ENCODE measurements around the gene TRPM4. TPM values are rescaled to one million over a fixed set of nuclear protein-coding genes. Genes with fewer than 3 reads are reported as not detected.

The TRPM4 gene
- total RNA-seq, 3 donors from 2014 or later, result 13.1 to 34.0 (median 24.3) TPM

DNA sequence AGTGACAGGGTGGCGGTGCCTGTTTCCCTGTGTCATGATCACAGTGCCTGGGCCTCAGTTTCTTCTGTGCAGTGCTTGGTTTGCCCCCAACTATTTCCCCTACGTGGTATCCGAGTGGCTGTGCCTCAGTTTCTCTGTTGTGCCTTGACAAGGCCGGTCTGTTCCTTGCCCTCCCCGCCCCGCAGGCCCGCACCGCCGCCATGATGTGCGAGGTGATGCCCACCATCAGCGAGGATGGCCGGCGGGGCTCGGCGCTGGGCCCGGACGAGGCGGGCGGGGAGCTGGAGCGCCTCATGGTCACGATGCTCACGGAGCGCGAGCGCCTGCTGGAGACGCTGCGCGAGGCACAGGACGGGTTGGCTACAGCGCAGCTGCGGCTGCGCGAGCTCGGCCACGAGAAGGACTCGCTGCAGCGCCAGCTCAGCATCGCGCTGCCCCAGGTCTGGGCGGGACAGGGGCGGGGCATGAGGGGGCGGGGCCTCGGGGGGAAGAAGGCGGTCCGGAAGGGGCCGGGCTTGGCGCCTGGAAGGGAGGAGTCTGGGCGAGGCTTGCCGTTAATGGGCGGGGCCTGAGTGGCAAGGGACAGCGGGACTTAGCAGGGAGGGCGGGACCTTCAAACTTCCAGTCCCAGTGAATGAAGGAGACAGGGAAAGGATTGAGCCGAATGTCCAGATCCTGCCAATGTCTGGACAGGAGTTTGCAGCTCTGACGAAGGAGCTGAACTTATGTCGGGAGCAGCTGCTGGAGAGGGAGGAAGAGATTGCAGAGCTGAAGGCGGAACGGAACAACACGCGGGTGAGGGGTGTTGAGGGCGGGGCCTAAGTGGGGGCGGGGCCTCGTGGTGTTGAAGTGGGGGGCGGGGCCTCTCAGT is 29.7 kb upstream of the TRPM4 start:
- H3K4me3 ChIP-seq, result peak overlapping the region in 2 of 3 donors; percentile 41 to 61
- peaks cover 0 to 4% of the 10 kb centered on the region in 2 donors for H3K4me1 ChIP-seq
- H3K9me3 ChIP-seq, result no peaks in the 10 kb centered on the region
- TF ChIP-seq, protein P1, sequence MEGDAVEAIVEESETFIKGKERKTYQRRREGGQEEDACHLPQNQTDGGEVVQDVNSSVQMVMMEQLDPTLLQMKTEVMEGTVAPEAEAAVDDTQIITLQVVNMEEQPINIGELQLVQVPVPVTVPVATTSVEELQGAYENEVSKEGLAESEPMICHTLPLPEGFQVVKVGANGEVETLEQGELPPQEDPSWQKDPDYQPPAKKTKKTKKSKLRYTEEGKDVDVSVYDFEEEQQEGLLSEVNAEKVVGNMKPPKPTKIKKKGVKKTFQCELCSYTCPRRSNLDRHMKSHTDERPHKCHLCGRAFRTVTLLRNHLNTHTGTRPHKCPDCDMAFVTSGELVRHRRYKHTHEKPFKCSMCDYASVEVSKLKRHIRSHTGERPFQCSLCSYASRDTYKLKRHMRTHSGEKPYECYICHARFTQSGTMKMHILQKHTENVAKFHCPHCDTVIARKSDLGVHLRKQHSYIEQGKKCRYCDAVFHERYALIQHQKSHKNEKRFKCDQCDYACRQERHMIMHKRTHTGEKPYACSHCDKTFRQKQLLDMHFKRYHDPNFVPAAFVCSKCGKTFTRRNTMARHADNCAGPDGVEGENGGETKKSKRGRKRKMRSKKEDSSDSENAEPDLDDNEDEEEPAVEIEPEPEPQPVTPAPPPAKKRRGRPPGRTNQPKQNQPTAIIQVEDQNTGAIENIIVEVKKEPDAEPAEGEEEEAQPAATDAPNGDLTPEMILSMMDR (IDR thresholded peaks at IDR 0.05), result peak in 2 of 3 donors; percentile 26 to 46
- TF ChIP-seq POLR2A (IDR thresholded peaks at IDR 0.05), result no peak
- intact Hi-C loops (cut with DNase I; ENCODE audit: low total_unique reads), result no loop called here
- peak overlapping the region; percentile 63 to 69 for H3K27ac ChIP-seq
- peak; percentile 93 to 97 for DNase-seq (ENCODE audit: low spot score in 2 of 2)
- H3K36me3 ChIP-seq, result no peaks in the 10 kb centered on the region
- H3K27me3 ChIP-seq, result no peaks in the 10 kb centered on the region

DNA sequence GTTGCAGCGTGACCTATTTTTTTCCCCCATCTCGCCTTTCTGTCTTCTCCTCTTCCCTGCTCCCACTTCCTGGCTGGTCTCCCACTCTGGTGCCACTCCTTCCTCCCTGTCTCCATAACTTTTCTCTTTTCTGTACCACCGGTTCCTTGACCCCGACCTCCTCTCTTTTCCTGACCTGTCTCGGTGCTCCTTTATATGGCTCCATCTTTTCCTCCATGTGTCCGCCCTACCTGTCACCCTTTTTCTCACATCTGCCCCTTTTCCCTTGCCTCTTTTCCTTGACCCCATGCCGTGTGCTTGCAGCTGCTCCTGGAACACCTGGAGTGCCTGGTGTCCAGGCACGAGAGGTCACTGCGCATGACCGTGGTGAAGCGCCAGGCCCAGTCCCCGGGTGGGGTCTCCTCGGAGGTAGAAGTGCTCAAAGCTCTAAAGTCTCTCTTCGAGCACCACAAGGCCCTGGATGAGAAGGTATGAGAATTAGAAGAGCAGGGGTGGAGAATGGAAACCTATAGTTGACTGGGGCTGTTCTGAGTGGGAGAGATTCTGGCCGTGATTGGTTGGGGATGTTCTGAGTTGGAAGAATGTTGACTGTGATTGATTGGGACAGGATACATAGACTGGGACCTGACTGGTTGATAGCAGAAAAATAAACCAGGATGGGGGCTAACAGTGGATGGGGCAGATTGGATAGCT is 28.9 kb upstream of the TRPM4 start:
- peak overlapping the region in 2 of 3 donors; percentile 41 to 61 for H3K4me3 ChIP-seq

DNA sequence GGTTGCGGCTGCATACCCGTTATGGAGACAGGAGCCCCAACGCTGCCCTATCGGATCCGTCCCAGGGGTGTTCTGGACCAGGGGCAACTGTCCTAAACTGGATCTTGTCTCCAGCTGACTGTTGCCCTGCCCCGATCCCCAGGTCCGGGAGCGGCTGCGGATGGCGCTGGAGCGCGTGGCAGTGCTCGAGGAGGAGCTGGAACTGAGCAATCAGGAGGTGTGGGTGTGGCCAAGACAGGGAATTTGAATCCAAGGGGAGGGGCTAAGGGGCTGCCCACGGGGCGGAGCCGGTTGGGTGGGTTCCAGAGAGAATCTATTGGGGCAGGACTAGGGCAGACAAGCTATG is 28.4 kb upstream of the TRPM4 start:
- H3K4me1 ChIP-seq, result peaks cover 0 to 4% of the 10 kb centered on the region in 2 donors
- H3K4me3 ChIP-seq, result no peak overlapping the region
- DNase-seq (ENCODE audit: low spot score in 2 of 2), result no peak
- TF ChIP-seq POLR2A (IDR thresholded peaks at IDR 0.05) (no peak), POLR2AphosphoS5 (IDR thresholded peaks at IDR 0.05) (no peak)
- TF ChIP-seq, protein P1 (IDR thresholded peaks at IDR 0.05), result no peak
- intact Hi-C loops (cut with DNase I; ENCODE audit: low total_unique reads), result no loop called here
- H3K9me3 ChIP-seq, result no peaks in the 10 kb centered on the region
- H3K36me3 ChIP-seq, result no peaks in the 10 kb centered on the region
- no peak overlapping the region for H3K27ac ChIP-seq
- no peaks in the 10 kb centered on the region for H3K27me3 ChIP-seq

More for the DNA sequence above, 28.9 kb upstream of the TRPM4 start:
- H3K36me3 ChIP-seq, result no peaks in the 10 kb centered on the region
- H3K27ac ChIP-seq, result peak overlapping the region in 1 of 2 donors; percentile 63
- no peak for DNase-seq (ENCODE audit: low spot score in 2 of 2)
- TF ChIP-seq POLR2A (IDR thresholded peaks at IDR 0.05), result no peak
- TF ChIP-seq, protein P1 (IDR thresholded peaks at IDR 0.05), result no peak
- TF ChIP-seq POLR2AphosphoS5 (IDR thresholded peaks at IDR 0.05), result no peak
- intact Hi-C loops (cut with DNase I; ENCODE audit: low total_unique reads), result no loop called here
- H3K4me1 ChIP-seq, result peaks cover 0 to 4% of the 10 kb centered on the region in 2 donors
- no peaks in the 10 kb centered on the region for H3K9me3 ChIP-seq
- H3K27me3 ChIP-seq, result no peaks in the 10 kb centered on the region

DNA sequence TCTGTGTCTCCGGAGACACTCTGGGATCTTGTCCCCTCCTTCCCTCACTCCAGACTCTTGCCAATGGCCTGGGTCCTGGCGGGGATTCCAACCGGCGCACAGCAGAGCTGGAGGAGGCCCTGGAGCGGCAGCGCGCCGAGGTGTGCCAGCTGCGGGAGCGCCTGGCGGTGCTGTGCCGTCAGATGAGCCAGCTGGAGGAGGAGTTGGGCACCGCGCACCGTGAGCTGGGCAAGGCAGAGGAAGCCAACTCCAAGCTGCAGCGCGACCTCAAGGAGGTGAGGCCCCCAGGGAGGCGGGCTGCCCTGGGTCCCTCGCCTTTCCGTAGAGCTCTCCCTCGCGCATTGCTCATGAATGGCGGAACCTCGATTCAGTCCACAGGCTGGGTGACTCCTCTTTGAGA is 27.3 kb upstream of the TRPM4 start:
- Histone ChIP-seq H3K9me3 (no peaks in the 10 kb centered on the region), H3K27ac (no peak overlapping the region), H3K4me1 (peaks cover 0 to 4% of the 10 kb centered on the region in 2 donors), H3K36me3 (no peaks in the 10 kb centered on the region), H3K27me3 (no peaks in the 10 kb centered on the region), H3K4me3 (no peak overlapping the region)
- no peak for DNase-seq (ENCODE audit: low spot score in 2 of 2)
- intact Hi-C loops (cut with DNase I; ENCODE audit: low total_unique reads), result no loop called here
- no peak for TF ChIP-seq POLR2A (IDR thresholded peaks at IDR 0.05)
- no peak for TF ChIP-seq POLR2AphosphoS5 (IDR thresholded peaks at IDR 0.05)
- TF ChIP-seq, protein P1 (IDR thresholded peaks at IDR 0.05), result no peak
